IPS-NIHi11 (cell line): Measurements from ENCODE around the gene NOL6.
A peak's percentile ranks its signal among the peaks of the same experiment; 100 is the strongest.

Experiments
- DNase-seq: peaks from one replicate; pipeline ENCODE4 v3.0.0; 2012; ENCODE audit warnings: mixed read lengths, low spot score

NOL6 gene

GRCh38 chr9:33453999-33454660 is 19.6 kb downstream of the NOL6 start:
- no peak for DNase-seq

GRCh38 chr9:33453286-33453860 is 20.4 kb downstream of the NOL6 start:
- DNase-seq: no peak

GRCh38 chr9:33452828-33453271 is 20.9 kb downstream of the NOL6 start:
- DNase-seq: peak; percentile 81

- DNase-seq: no peak
Measured at GRCh38 chr9:33450621-33451146, 23.0 kb downstream of the NOL6 start.

GRCh38 chr9:33449715-33450114 is 24.0 kb downstream of the NOL6 start:
- DNase-seq: no peak

- no peak for DNase-seq
Measured at GRCh38 chr9:33447799-33448553, 25.7 kb downstream of the NOL6 start.

GRCh38 chr9:33446946-33447798 is 26.6 kb downstream of the NOL6 start, which contains the start of gene AQP3:
TSS of gene AQP3 (minus strand) at chr9:33447593. CDS start at chr9:33447530, 63 bp downstream.
- DNase-seq: peak; percentile 89

- DNase-seq: no peak
Measured at GRCh38 chr9:33446240-33446945, 27.3 kb downstream of the NOL6 start.

GRCh38 chr9:33445389-33446239 is 28.1 kb downstream of the NOL6 start:
- no peak for DNase-seq

GRCh38 chr9:33443464-33444154 is 30.1 kb downstream of the NOL6 start:
- DNase-seq: no peak

- DNase-seq: no peak
Measured at GRCh38 chr9:33443047-33443446, 30.7 kb downstream of the NOL6 start.

GRCh38 chr9:33442125-33442524 is 31.6 kb downstream of the NOL6 start:
- no peak for DNase-seq

GRCh38 chr9:33440609-33441008 is 33.1 kb downstream of the NOL6 start:
- DNase-seq: no peak

GRCh38 chr9:33440204-33440603 is 33.5 kb downstream of the NOL6 start:
- no peak for DNase-seq

- no peak for DNase-seq
Measured at GRCh38 chr9:33439731-33440130, 34.0 kb downstream of the NOL6 start.

- no peak for DNase-seq
Measured at GRCh38 chr9:33438926-33439680, 34.6 kb downstream of the NOL6 start.

GRCh38 chr9:33437898-33438297 is 35.8 kb downstream of the NOL6 start:
- DNase-seq: no peak

GRCh38 chr9:33437205-33437604 is 36.5 kb downstream of the NOL6 start:
- no peak for DNase-seq

- no peak for DNase-seq
Measured at GRCh38 chr9:33436445-33436844, 37.3 kb downstream of the NOL6 start.
